Panc1 (cell line): ENCODE results near the gene PCCA. TPM values are rescaled to one million over a fixed set of nuclear protein-coding genes. Genes with fewer than 3 reads are reported as not detected.

Source experiments
- ATAC-seq: fragments of 200-7000 bp; cut with Tn5 transposase; 2 replicates; pipeline ENCODE4 v1.9.1; 2020; ENCODE audit warnings: mild to moderate bottlenecking, moderate library complexity
- BruUV-seq: library from RNA; stranded (reverse); fragments of 400-500 nt; replicated peaks from 2 replicates; lab custom pipeline; 2021; lab: Mats Ljungman, UMichigan
- CTCF ChIA-PET: fragments of 300-600 bp; sonication (Branson Sonifier 250); formaldehyde crosslinking; loops from one replicate; lab custom pipeline; 2022; ENCODE audit warnings: antibody characterized with exemption; lab: Charles Lee
- POLR2A ChIA-PET: fragments of 300-600 bp; sonication (Branson Sonifier 250); formaldehyde crosslinking; loops from one replicate; lab custom pipeline; 2022; ENCODE audit warnings: antibody characterized with exemption; lab: Charles Lee
- DNase-seq: peaks from one replicate; pipeline ENCODE4 v3.0.0-alpha.2; 2010; ENCODE audit warnings: low read depth, low spot score
- H3K27ac ChIP-seq: 2 replicates; pipeline ENCODE4 v1.5.1; 2011; ENCODE audit warnings: mild to moderate bottlenecking, low read length, inconsistent platforms
- H3K27me3 ChIP-seq: fragments of 200-500 bp; sonication (Bioruptor generic); 2 replicates; pipeline ENCODE4 v1.6.0; 2014; ENCODE audit warnings: low read length, inconsistent platforms; ENCODE audit not compliant: control insufficient read depth, insufficient read depth
- H3K36me3 ChIP-seq: fragments of 200-500 bp; sonication (Bioruptor generic); 2 replicates; pipeline ENCODE4 v1.5.1; 2014; ENCODE audit warnings: inconsistent platforms, mild to moderate bottlenecking, low read length, moderate library complexity; ENCODE audit not compliant: control insufficient read depth, insufficient read depth
- H3K4me1 ChIP-seq: 2 replicates; pipeline ENCODE4 v1.5.1; 2011; ENCODE audit warnings: inconsistent platforms, mild to moderate bottlenecking, low read length, moderate library complexity; ENCODE audit not compliant: control insufficient read depth, insufficient read depth
- H3K4me3 ChIP-seq, 2 experiments: 2 replicates each; pipeline ENCODE4 v1.5.1; 2011 to 2012; ENCODE audit warnings: low read depth in 2 of 2, low read length in 2 of 2, mild to moderate bottlenecking in 2 of 2, inconsistent platforms in 1 of 2, moderate library complexity in 1 of 2
- H3K9me3 ChIP-seq: fragments of 200-500 bp; sonication (Bioruptor generic); 2 replicates; pipeline ENCODE4 v1.5.1; 2014; ENCODE audit warnings: low read depth, mild to moderate bottlenecking, inconsistent platforms, low read length, moderate library complexity; ENCODE audit not compliant: control insufficient read depth, insufficient read depth
- POLR2AphosphoS5 ChIP-seq: IDR thresholded peaks from 2 replicates; pipeline ENCODE4 v1.6.1; 2012; ENCODE audit warnings: mild to moderate bottlenecking, low read depth, low read length, moderate library complexity
- SIN3A ChIP-seq: IDR thresholded peaks from 2 replicates; pipeline ENCODE4 v1.6.1; 2012; ENCODE audit warnings: low read depth, mild to moderate bottlenecking, low read length, moderate library complexity, borderline replicate concordance; ENCODE audit not compliant: insufficient read depth
- TCF7L2 ChIP-seq: IDR thresholded peaks from 2 replicates; pipeline ENCODE4 v1.6.1; 2011; ENCODE audit warnings: mild to moderate bottlenecking, low read depth, low read length, inconsistent platforms
- in situ Hi-C: cut with HindIII; loops from 2 replicates; pipeline ENCODE4 v1.10.0; 2016; ENCODE audit warnings: low sequenced_read_pairs, low pct_unique_long_range_greater_than_20kb
- intact Hi-C: fragments of 100-400 bp; cut with micrococcal nuclease; formaldehyde crosslinking; loops from one replicate; pipeline ENCODE4 v1.10.0; 2022; ENCODE audit not compliant: unreplicated experiment
- total RNA-seq: library from RNA; stranded (reverse); gene quantifications from one replicate; pipeline ENCODE4 v1.2.1, GENCODE V29; 2021; ENCODE audit not compliant: unreplicated experiment
- TF ChIP-seq, protein P1 (sequence below): fragments of 450-650 bp; IDR thresholded peaks from 2 replicates; pipeline ENCODE4 v1.5.1; 2017; ENCODE audit warnings: mild to moderate bottlenecking
- TF ChIP-seq, protein P2 (sequence below), 2 experiments: IDR thresholded peaks; 2 replicates each; pipeline ENCODE4 v1.6.1; 2011 to 2012; ENCODE audit warnings: low read depth in 2 of 2, control low read depth in 1 of 2, low read length in 1 of 2, mild to moderate bottlenecking in 1 of 2, moderate library complexity in 1 of 2; ENCODE audit not compliant: insufficient read depth in 1 of 2

The PCCA gene
- total RNA-seq, 1 experiment from 2014 or later, result 14.7 TPM

DNA sequence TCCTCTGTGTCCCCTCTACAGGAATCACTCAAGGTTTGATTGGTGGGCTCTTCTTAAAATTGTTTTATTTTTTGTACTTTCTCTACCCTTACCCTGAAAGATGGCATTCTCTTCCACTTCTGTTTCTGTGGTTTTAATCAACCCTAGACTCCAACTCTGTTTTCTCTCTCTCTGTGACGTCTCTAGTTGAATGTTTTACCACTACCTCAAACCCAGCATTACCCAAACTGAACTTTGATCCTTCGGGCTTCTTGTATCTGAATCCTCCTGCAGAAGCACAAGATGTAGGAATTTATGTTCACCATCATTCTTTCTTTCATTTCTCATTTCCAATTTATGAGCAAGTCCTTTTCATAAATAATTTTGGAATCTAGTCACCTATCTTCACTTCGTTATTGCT, 39.9 kb downstream of the PCCA start:
- Histone ChIP-seq H3K4me3 (no peak overlapping the region), H3K9me3 (no peaks in the 10 kb centered on the region), H3K27me3 (no peaks in the 10 kb centered on the region), H3K27ac (no peak overlapping the region), H3K4me1 (no peaks in the 10 kb centered on the region), H3K36me3 (no peaks in the 10 kb centered on the region; the same call in 1 of the 2 replicates)
- no peak for DNase-seq
- BruUV-seq, result no TSS peak
- CTCF ChIA-PET, result no interaction called here
- in situ Hi-C loops (no loop called here), intact Hi-C loops (no loop called here)
- POLR2A ChIA-PET, result no interaction called here
- ATAC-seq, result no peak
- TF ChIP-seq TCF7L2 (no peak), POLR2AphosphoS5 (no peak), SIN3A (no peak)
- TF ChIP-seq, protein P1, sequence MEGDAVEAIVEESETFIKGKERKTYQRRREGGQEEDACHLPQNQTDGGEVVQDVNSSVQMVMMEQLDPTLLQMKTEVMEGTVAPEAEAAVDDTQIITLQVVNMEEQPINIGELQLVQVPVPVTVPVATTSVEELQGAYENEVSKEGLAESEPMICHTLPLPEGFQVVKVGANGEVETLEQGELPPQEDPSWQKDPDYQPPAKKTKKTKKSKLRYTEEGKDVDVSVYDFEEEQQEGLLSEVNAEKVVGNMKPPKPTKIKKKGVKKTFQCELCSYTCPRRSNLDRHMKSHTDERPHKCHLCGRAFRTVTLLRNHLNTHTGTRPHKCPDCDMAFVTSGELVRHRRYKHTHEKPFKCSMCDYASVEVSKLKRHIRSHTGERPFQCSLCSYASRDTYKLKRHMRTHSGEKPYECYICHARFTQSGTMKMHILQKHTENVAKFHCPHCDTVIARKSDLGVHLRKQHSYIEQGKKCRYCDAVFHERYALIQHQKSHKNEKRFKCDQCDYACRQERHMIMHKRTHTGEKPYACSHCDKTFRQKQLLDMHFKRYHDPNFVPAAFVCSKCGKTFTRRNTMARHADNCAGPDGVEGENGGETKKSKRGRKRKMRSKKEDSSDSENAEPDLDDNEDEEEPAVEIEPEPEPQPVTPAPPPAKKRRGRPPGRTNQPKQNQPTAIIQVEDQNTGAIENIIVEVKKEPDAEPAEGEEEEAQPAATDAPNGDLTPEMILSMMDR, result no peak
- TF ChIP-seq, protein P2, sequence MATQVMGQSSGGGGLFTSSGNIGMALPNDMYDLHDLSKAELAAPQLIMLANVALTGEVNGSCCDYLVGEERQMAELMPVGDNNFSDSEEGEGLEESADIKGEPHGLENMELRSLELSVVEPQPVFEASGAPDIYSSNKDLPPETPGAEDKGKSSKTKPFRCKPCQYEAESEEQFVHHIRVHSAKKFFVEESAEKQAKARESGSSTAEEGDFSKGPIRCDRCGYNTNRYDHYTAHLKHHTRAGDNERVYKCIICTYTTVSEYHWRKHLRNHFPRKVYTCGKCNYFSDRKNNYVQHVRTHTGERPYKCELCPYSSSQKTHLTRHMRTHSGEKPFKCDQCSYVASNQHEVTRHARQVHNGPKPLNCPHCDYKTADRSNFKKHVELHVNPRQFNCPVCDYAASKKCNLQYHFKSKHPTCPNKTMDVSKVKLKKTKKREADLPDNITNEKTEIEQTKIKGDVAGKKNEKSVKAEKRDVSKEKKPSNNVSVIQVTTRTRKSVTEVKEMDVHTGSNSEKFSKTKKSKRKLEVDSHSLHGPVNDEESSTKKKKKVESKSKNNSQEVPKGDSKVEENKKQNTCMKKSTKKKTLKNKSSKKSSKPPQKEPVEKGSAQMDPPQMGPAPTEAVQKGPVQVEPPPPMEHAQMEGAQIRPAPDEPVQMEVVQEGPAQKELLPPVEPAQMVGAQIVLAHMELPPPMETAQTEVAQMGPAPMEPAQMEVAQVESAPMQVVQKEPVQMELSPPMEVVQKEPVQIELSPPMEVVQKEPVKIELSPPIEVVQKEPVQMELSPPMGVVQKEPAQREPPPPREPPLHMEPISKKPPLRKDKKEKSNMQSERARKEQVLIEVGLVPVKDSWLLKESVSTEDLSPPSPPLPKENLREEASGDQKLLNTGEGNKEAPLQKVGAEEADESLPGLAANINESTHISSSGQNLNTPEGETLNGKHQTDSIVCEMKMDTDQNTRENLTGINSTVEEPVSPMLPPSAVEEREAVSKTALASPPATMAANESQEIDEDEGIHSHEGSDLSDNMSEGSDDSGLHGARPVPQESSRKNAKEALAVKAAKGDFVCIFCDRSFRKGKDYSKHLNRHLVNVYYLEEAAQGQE (IDR thresholded peaks at IDR 0.05; ENCODE audit: insufficient read depth in 1 of 2, low read depth in 2 of 2, low read length in 1 of 2), result no peak

DNA sequence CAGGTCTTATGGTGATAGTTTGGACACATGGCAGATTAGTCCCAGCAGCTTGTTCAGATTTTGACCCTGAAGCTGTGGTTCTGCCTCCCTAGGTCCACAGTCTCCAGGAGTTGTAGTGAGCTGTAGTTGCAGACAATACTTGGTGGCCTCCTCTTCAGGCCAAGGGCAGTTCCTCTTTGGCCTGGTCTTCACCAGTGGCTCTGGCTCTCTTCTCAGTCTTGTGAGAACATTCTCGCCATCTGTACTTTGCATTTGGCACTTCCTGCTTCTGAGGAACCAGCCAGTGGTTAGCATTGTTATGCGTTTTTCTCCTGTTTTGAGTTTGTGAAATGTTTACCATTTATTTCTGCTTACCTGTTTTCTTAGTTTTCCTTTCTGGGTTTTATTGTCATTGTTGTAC, 40.7 kb downstream of the PCCA start:
- in situ Hi-C loops, result no loop called here
- DNase-seq, result no peak

More for the DNA sequence above, 40.7 kb downstream of the PCCA start:
- ChIA-PET CTCF (no interaction called here), POLR2A (no interaction called here)
- no peaks in the 10 kb centered on the region for H3K4me1 ChIP-seq
- H3K36me3 ChIP-seq, result no peaks in the 10 kb centered on the region
- no peak for ATAC-seq
- no peak for TF ChIP-seq SIN3A
- TF ChIP-seq, protein P2 (IDR thresholded peaks at IDR 0.05; ENCODE audit: insufficient read depth in 1 of 2, low read depth in 2 of 2, low read length in 1 of 2), result no peak
- TF ChIP-seq, protein P1, result no peak
- no peak for TF ChIP-seq POLR2AphosphoS5
- no peak for TF ChIP-seq TCF7L2
- H3K9me3 ChIP-seq, result no peaks in the 10 kb centered on the region
- no peaks in the 10 kb centered on the region for H3K27me3 ChIP-seq
- intact Hi-C loops, result no loop called here
- BruUV-seq, result no TSS peak
- no peak overlapping the region for H3K27ac ChIP-seq
- no peak overlapping the region for H3K4me3 ChIP-seq
